Heart right ventricle (tissue), 16 donors: ENCODE measurements around the gene ZMYND8. TPM values are rescaled to one million over a fixed set of nuclear protein-coding genes. Genes with fewer than 3 reads are reported as not detected.
A peak's percentile ranks its signal among the peaks of the same experiment; 100 is the strongest.

Experiments
- ATAC-seq, 8 donors: fragments of 200-7000 bp; cut with Tn5 transposase; one replicate each; pipeline ENCODE4 v1.9.1; 2020; ENCODE audit warnings: mild to moderate bottlenecking in 8 of 8, moderate library complexity in 8 of 8, moderate number of reproducible peaks in 1 of 8
- DNase-seq, 2 donors: peaks; one replicate each; pipeline ENCODE4 v3.0.0-alpha.2; 2020
- H3K27ac ChIP-seq, 10 donors: fragments of 200-600 bp; sonication (generic) in 2 of 10; one replicate each; pipeline versions ENCODE4 v1.5.0 to v1.8.0; 2020 to 2022; ENCODE audit warnings: mild to moderate bottlenecking in 3 of 10
- H3K27me3 ChIP-seq, 7 donors: fragments of 200-600 bp; one replicate each; pipeline ENCODE4 v1.8.0; 2021 to 2022; ENCODE audit warnings: mild to moderate bottlenecking in 2 of 7
- H3K36me3 ChIP-seq, 9 donors: fragments of 200-600 bp; sonication (generic) in 1 of 9; one replicate each; pipeline versions ENCODE4 v1.5.0 to v1.8.0; 2020 to 2022; ENCODE audit warnings: mild to moderate bottlenecking in 2 of 9
- H3K4me1 ChIP-seq, 9 donors: fragments of 200-600 bp; sonication (generic) in 1 of 9; one replicate each; pipeline versions ENCODE4 v1.5.0 to v1.8.0; 2020 to 2022; ENCODE audit warnings: mild to moderate bottlenecking in 4 of 9
- H3K4me3 ChIP-seq, 10 donors: fragments of 200-600 bp; sonication (generic) in 2 of 10; one replicate each; pipeline versions ENCODE4 v1.5.0 to v1.8.0; 2020 to 2022; ENCODE audit warnings: mild to moderate bottlenecking in 7 of 10, moderate library complexity in 2 of 10
- H3K9me3 ChIP-seq, 11 donors: fragments of 200-600 bp in 10 of 11; sonication (generic) in 2 of 11; one replicate each; pipeline versions ENCODE4 v1.5.0 to v1.8.0; 2013 to 2022; ENCODE audit warnings: mild to moderate bottlenecking in 2 of 11, control low read depth in 1 of 11, moderate library complexity in 1 of 11
- WGBS, 2 donors: extraction: QIAGEN DNeasy Blood & Tissue Kit; methylation state at CpG; one replicate each; pipeline ENCODE4 v1.1.7; 2013; ENCODE audit warnings: inconsistent platforms in 1 of 2; 5-methylcytosine and 5-hydroxymethylcytosine counted together
- intact Hi-C, 10 donors: fragments of 100-400 bp; cut with DNase I; formaldehyde crosslinking; loops; one replicate each; pipeline versions ENCODE4 v1.11.1 to v1.14.2; 2022
- polyA plus RNA-seq, 2 donors: library from polyadenylated mRNA; stranded (reverse); fragments of 200-250 nt; gene quantifications; one replicate each; pipeline ENCODE4 v1.2.3, GENCODE V29; 2013
- total RNA-seq, 10 donors: library from RNA; stranded (reverse); fragmentation: NEBNext Ultra II Directional in 3 of 10; extraction: Animal tissue kit (Norgen Biotek cat#: 25700) in 3 of 10; gene quantifications; one replicate each; pipeline versions ENCODE4 v1.2.1 to v1.2.4, GENCODE V29; 2021 to 2023
- TF ChIP-seq, protein P1 (sequence below), 9 donors: fragments of 200-600 bp; sonication (generic) in 2 of 9; IDR thresholded peaks; one replicate each; pipeline versions ENCODE4 v1.5.0 to v1.8.0; 2021 to 2022; ENCODE audit warnings: antibody characterized with exemption in 9 of 9, mild to moderate bottlenecking in 5 of 9, moderate library complexity in 1 of 9
- donor health status: Arrhythmogenic right ventricular cardiomyopathy.
- donor health status: ischemic (EF 13 %, LVEDD 7.1; RV severe dilation, severe dysfunction).
- donor health status: healthy with polysubstance abuse.
- donor health status: DM: no; HTN: yes; CAD: no.
- donor health status: DM: no; HTN: no; CAD: no.
- donor health status: ischemic (EF 25% LVEDD 6.9; RV normal size, moderate dysfunction).
- donor health status: ischemic (EF 25% LVEDD 5.7; RV mildly dilated, moderate dysfunction).
- donor health status: healthy.
- donor health status: DM: yes; HTN: yes; CAD: no.
- donor health status: Ischemic cardiomyopathy.
- donor health status: ischemic (EF 35%, LVEDD 5.7; RV mildly dilated, moderate dysfunction).
- donor health status: nonischemic (EF 11% LVEDD 7.7; RV severe dilation, severe dysfunction).
- donor health status: DM: yes; HTN: yes; CAD: no.
- donor health status: PGD.
- donor health status: ischemic (EF 29% LVEDD 5.4; RV normal size, mild dysfunction).
- donor health status: nonischemic (EF 23%, LVEDD 6.1; RV moderate dilation, normal function).

ZMYND8 gene
- total and polyA plus RNA-seq, 12 donors = 6.4 to 39.0 (median 28.0) TPM

DNA sequence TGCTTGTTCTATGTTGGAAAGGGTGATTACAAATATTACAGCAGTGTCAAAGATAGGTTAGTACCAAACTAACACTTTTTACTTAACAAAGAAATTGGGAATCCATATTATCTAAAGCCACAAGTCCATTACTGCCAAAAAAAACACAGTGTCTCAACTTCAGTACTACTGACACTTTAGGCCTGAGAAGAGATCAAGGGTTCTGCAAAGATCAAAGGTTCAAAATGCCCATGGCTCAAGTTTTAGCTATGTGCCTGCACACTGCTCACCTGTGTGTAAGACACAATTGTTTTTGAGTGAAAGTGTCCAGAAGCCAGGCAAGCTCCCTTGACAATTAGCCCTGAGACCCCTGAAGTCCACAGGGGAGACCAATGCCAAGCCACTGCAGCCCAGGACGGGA lies 132.6 kb downstream of the ZMYND8 start:
- WGBS, 2 donors = 95% methylated on average over 1 of the region's 1 CpG
- intact Hi-C loops = no loop called here
- Histone ChIP-seq H3K27ac (no peak overlapping the region), H3K4me3 (no peak overlapping the region), H3K36me3 (peaks cover 0 to 98% (median 56%) of the 10 kb centered on the region in 9 donors), H3K9me3 (no peaks in the 10 kb centered on the region), H3K4me1 (peaks cover 0 to 8% (median 2%) of the 10 kb centered on the region in 9 donors), H3K27me3 (no peaks in the 10 kb centered on the region)
- ATAC-seq (no peak), DNase-seq (no peak)
- TF ChIP-seq, protein P1, sequence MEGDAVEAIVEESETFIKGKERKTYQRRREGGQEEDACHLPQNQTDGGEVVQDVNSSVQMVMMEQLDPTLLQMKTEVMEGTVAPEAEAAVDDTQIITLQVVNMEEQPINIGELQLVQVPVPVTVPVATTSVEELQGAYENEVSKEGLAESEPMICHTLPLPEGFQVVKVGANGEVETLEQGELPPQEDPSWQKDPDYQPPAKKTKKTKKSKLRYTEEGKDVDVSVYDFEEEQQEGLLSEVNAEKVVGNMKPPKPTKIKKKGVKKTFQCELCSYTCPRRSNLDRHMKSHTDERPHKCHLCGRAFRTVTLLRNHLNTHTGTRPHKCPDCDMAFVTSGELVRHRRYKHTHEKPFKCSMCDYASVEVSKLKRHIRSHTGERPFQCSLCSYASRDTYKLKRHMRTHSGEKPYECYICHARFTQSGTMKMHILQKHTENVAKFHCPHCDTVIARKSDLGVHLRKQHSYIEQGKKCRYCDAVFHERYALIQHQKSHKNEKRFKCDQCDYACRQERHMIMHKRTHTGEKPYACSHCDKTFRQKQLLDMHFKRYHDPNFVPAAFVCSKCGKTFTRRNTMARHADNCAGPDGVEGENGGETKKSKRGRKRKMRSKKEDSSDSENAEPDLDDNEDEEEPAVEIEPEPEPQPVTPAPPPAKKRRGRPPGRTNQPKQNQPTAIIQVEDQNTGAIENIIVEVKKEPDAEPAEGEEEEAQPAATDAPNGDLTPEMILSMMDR (IDR thresholded peaks at IDR 0.05) = no peak

DNA sequence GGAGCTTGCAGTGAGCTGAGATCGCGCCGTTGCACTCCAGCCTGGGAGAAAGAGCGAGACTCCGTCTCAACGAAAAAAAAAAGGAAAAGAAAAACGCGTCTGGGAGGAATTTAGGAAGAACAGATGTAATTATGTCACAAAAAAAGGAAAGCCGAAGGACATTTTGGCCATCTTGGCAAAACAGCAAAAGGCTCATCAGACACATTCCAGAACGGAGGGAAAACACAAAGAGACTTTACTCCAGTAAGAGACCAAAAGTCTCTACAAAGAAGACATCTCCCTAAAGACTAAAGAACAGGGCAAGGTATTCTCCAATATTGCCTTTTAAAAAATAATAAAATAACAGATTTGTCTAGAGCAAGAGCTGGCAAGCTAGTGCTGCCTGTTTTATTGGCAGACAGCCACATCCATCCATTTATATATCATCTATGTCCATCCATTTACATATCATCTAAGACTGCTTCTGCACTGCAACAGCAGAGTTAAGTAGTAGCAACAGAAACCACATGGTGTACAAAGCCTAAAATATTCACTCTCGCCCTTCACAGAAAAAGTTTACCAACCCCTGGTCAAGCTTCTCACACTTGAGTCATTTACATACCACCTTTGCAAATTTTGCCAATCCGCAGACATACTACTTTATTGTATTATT lies 133.9 kb downstream of the ZMYND8 start:
- no peak for DNase-seq
- no peak for ATAC-seq
- H3K4me1 ChIP-seq = peaks cover 0 to 9% (median 0%) of the 10 kb centered on the region in 9 donors
- H3K27ac ChIP-seq = no peak overlapping the region
- TF ChIP-seq, protein P1 (IDR thresholded peaks at IDR 0.05) = no peak
- WGBS, 2 donors = 88 to 94% methylated on average over 12 of the region's 12 CpGs
- no peak overlapping the region for H3K4me3 ChIP-seq
- intact Hi-C loops = no loop called here
- H3K36me3 ChIP-seq = peaks cover 0 to 98% (median 56%) of the 10 kb centered on the region in 9 donors
- no peaks in the 10 kb centered on the region for H3K27me3 ChIP-seq
- H3K9me3 ChIP-seq = no peaks in the 10 kb centered on the region

DNA sequence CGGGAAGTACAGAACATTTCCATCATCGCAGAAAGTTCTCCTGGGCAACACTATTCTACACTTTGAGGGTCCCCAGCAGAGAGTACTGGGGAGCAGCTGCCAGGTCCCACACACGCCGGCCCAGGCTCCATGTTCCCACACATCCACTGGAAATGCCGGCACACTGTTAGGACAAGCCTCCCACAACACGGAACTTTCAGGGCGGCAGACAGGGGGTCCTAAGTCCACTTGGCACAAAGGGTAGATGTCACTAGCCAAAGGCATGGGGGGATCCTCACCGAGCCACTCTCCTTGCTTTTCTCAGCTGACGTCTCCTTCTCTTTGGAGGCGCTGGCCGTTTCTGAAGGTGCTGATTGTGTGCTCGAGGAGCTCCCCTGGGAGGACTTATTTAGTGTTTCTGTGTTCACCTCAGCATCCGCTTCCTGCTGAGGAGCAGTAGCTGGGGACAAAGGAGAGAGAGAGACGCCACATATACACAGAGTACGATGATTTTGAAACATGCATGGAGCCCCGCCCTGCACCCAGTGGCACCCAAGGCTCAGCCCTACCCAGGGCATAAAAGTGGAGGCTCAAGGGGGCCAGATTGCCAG lies 135.4 kb downstream of the ZMYND8 start:
- 88 to 91% methylated on average over 16 of the region's 16 CpGs for WGBS, 2 donors
- Histone ChIP-seq H3K9me3 (no peaks in the 10 kb centered on the region), H3K27me3 (no peaks in the 10 kb centered on the region), H3K4me1 (peaks cover 0 to 18% (median under 1%) of the 10 kb centered on the region in 9 donors), H3K36me3 (peaks cover 0 to 98% (median 50%) of the 10 kb centered on the region in 9 donors), H3K4me3 (no peak overlapping the region), H3K27ac (no peak overlapping the region)
- intact Hi-C loops = no loop called here
- ATAC-seq (no peak), DNase-seq (no peak)
- TF ChIP-seq, protein P1 (IDR thresholded peaks at IDR 0.05) = no peak

DNA sequence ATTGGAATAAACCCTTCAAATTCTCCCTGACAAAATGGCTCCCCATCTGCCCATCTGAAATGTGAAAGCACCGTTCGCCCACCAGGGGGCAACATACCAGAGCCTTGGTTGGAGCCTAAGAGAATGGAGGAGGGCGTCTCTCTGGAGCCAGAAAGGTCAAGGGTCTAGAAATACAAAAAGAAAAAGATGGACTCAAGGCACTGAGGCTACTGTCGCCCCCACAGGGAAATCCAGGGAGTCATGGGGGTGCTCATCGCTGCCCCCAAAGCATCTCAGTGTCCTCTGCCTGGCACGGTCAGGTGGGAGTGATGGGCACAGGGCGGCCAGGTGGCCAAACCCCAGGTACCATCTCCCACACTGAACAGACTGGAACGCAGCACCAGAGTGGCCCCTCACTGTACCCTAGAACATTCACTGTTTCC lies 136.3 kb downstream of the ZMYND8 start:
- TF ChIP-seq, protein P1 (IDR thresholded peaks at IDR 0.05) = peak; percentile 16 to 58 (median 44)
- Histone ChIP-seq H3K4me3 (no peak overlapping the region), H3K27me3 (no peaks in the 10 kb centered on the region), H3K36me3 (peaks cover 0 to 100% (median 56%) of the 10 kb centered on the region in 9 donors), H3K4me1 (peaks cover 0 to 18% (median 3%) of the 10 kb centered on the region in 9 donors), H3K9me3 (no peaks in the 10 kb centered on the region), H3K27ac (no peak overlapping the region)
- intact Hi-C loops = no loop called here
- DNase-seq (peak in 1 of 2 donors; percentile 26), ATAC-seq (peak in 1 of 8 donors; percentile 46)
- 96 to 97% methylated on average over 8 of the region's 8 CpGs for WGBS, 2 donors
